Calu3 (cell line): ENCODE measurements around the gene DCAF11. TPM values are rescaled to one million over a fixed set of nuclear protein-coding genes. Genes with fewer than 3 reads are reported as not detected.
A peak's percentile ranks its signal among the peaks of the same experiment; 100 is the strongest.

ENCODE experiments used
- BruUV-seq: library from RNA; stranded (reverse); fragments of 400-500 nt; replicated peaks from 2 replicates; lab custom pipeline; 2021; lab: Mats Ljungman, UMichigan
- CTCF ChIA-PET: fragments of 300-600 bp; sonication (Branson Sonifier 250); formaldehyde crosslinking; loops from one replicate; lab custom pipeline; 2022; ENCODE audit warnings: antibody characterized with exemption; lab: Charles Lee
- DNase-seq: peaks from one replicate; pipeline ENCODE4 v3.0.0; 2022
- H3K27ac Mint-ChIP-seq: one replicate; pipeline ENCODE4 v1.8.0; 2022; ENCODE audit warnings: mixed read lengths; ENCODE audit not compliant: unreplicated experiment
- H3K27me3 Mint-ChIP-seq: one replicate; pipeline ENCODE4 v1.8.0; 2022; ENCODE audit warnings: mixed read lengths; ENCODE audit not compliant: unreplicated experiment
- H3K36me3 Mint-ChIP-seq: one replicate; pipeline ENCODE4 v1.8.0; 2022; ENCODE audit warnings: mild to moderate bottlenecking, moderate library complexity, mixed read lengths; ENCODE audit not compliant: insufficient read depth, unreplicated experiment
- H3K4me1 Mint-ChIP-seq: one replicate; pipeline ENCODE4 v1.8.0; 2022; ENCODE audit warnings: mild to moderate bottlenecking, low read depth, mixed read lengths; ENCODE audit not compliant: unreplicated experiment
- H3K4me3 Mint-ChIP-seq: one replicate; pipeline ENCODE4 v1.8.0; 2022; ENCODE audit warnings: mild to moderate bottlenecking, low read depth, moderate library complexity, mixed read lengths; ENCODE audit not compliant: unreplicated experiment
- H3K9me3 Mint-ChIP-seq: one replicate; pipeline ENCODE4 v1.8.0; 2022; ENCODE audit warnings: low read depth, mixed read lengths; ENCODE audit not compliant: unreplicated experiment
- intact Hi-C: fragments of 100-400 bp; cut with micrococcal nuclease; formaldehyde crosslinking; loops from one replicate; pipeline ENCODE4 v1.10.0; 2022; ENCODE audit not compliant: unreplicated experiment
- total RNA-seq: library from RNA; stranded (reverse); gene quantifications from 2 replicates; pipeline ENCODE4 v1.2.3, GENCODE V29; 2022
- TF ChIP-seq, protein P1 (sequence below): fragments of 200-600 bp; IDR thresholded peaks from one replicate; pipeline ENCODE4 v1.8.0; 2022; ENCODE audit warnings: antibody characterized with exemption; ENCODE audit not compliant: unreplicated experiment

DCAF11 gene
- total RNA-seq, 1 experiment from 2014 or later: 63.4 TPM

GRCh38 chr14:24146978-24147760 is 32.6 kb downstream of the DCAF11 start, which contains the start of gene RNF31:
RNF31 (plus strand) TSS chr14:24147498; CDS start chr14:24147699, 201 bp downstream.
- intact Hi-C loops: loop anchor here (2.0 kb wide), 1 partner anchor 14 kb away; the partner anchor contains the start of gene IRF9

GRCh38 chr14:24147761-24148428 is 33.3 kb downstream of the DCAF11 start:
- intact Hi-C loops: loop anchor here (2.0 kb wide), 1 partner anchor 13 kb away; the partner anchor contains the start of gene IRF9

More at GRCh38 chr14:24146978-24147760, 32.6 kb downstream of the DCAF11 start, which contains the start of gene RNF31:
- peaks cover 50% of the 10 kb centered on the region for H3K36me3 Mint-ChIP-seq
- H3K4me3 Mint-ChIP-seq: peak within 1 kb of the TSS; percentile 89
- peak; percentile 96 for DNase-seq
- H3K27me3 Mint-ChIP-seq: no peaks in the 10 kb centered on the region
- TF ChIP-seq, protein P1, sequence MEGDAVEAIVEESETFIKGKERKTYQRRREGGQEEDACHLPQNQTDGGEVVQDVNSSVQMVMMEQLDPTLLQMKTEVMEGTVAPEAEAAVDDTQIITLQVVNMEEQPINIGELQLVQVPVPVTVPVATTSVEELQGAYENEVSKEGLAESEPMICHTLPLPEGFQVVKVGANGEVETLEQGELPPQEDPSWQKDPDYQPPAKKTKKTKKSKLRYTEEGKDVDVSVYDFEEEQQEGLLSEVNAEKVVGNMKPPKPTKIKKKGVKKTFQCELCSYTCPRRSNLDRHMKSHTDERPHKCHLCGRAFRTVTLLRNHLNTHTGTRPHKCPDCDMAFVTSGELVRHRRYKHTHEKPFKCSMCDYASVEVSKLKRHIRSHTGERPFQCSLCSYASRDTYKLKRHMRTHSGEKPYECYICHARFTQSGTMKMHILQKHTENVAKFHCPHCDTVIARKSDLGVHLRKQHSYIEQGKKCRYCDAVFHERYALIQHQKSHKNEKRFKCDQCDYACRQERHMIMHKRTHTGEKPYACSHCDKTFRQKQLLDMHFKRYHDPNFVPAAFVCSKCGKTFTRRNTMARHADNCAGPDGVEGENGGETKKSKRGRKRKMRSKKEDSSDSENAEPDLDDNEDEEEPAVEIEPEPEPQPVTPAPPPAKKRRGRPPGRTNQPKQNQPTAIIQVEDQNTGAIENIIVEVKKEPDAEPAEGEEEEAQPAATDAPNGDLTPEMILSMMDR: no peak
- no peaks in the 10 kb centered on the region for H3K9me3 Mint-ChIP-seq
- peaks cover 35% of the 10 kb centered on the region for H3K4me1 Mint-ChIP-seq
- BruUV-seq: no TSS peak
- CTCF ChIA-PET: interaction anchor here (0.6 to 2.9 kb wide), 12 partner anchors 8 to 668 kb away, joined by 3 to 24 read pairs (median 4); partner anchors contain the start of genes DCAF11, DHRS1, IRF9 and NOP9
- peak within 1 kb of the TSS; percentile 77 for H3K27ac Mint-ChIP-seq

GRCh38 chr14:24149302-24149969 is 34.9 kb downstream of the DCAF11 start:
- CTCF ChIA-PET: no interaction called here
- no peaks in the 10 kb centered on the region for H3K27me3 Mint-ChIP-seq
- no peak for DNase-seq
- H3K4me3 Mint-ChIP-seq: no peak overlapping the region
- intact Hi-C loops: no loop called here
- peaks cover 51% of the 10 kb centered on the region for H3K36me3 Mint-ChIP-seq
- no TSS peak for BruUV-seq
- H3K4me1 Mint-ChIP-seq: peaks cover 29% of the 10 kb centered on the region
- TF ChIP-seq, protein P1: no peak
- no peaks in the 10 kb centered on the region for H3K9me3 Mint-ChIP-seq
- no peak overlapping the region for H3K27ac Mint-ChIP-seq

More at GRCh38 chr14:24147761-24148428, 33.3 kb downstream of the DCAF11 start:
- Mint-ChIP-seq H3K4me1 (peaks cover 35% of the 10 kb centered on the region), H3K9me3 (no peaks in the 10 kb centered on the region), H3K27me3 (no peaks in the 10 kb centered on the region), H3K36me3 (peaks cover 51% of the 10 kb centered on the region), H3K27ac (no peak overlapping the region), H3K4me3 (peak overlapping the region; percentile 89)
- CTCF ChIA-PET: interaction anchor here (1.1 to 2.9 kb wide), 4 partner anchors 12 to 48 kb away, joined by 3 to 24 read pairs (median 10); partner anchors contain the start of genes DCAF11, IRF9, NRL and TM9SF1
- TF ChIP-seq, protein P1: no peak
- DNase-seq: no peak
- BruUV-seq: TSS peak; percentile 58

GRCh38 chr14:24150061-24150460 is 35.5 kb downstream of the DCAF11 start:
- H3K27ac Mint-ChIP-seq: no peak overlapping the region
- no peaks in the 10 kb centered on the region for H3K9me3 Mint-ChIP-seq
- DNase-seq: no peak
- H3K4me3 Mint-ChIP-seq: no peak overlapping the region
- TF ChIP-seq, protein P1: no peak
- intact Hi-C loops: no loop called here
- H3K36me3 Mint-ChIP-seq: peaks cover 49% of the 10 kb centered on the region
- H3K4me1 Mint-ChIP-seq: peaks cover 26% of the 10 kb centered on the region
- no peaks in the 10 kb centered on the region for H3K27me3 Mint-ChIP-seq
- CTCF ChIA-PET: no interaction called here
- BruUV-seq: no TSS peak
